Stimulated activated CD4-positive, alpha-beta T cell treated with anti-CD3 and anti-CD28 coated beads, Interleukin-4, amount 100 ng/mL, for 4 hours (primary cell): ENCODE measurements around the gene DOCK2.

Experiments used
- DNase-seq, 2 experiments: peaks; one replicate each; pipeline ENCODE4 v3.0.0-alpha.2; 2020

Gene DOCK2

DNA sequence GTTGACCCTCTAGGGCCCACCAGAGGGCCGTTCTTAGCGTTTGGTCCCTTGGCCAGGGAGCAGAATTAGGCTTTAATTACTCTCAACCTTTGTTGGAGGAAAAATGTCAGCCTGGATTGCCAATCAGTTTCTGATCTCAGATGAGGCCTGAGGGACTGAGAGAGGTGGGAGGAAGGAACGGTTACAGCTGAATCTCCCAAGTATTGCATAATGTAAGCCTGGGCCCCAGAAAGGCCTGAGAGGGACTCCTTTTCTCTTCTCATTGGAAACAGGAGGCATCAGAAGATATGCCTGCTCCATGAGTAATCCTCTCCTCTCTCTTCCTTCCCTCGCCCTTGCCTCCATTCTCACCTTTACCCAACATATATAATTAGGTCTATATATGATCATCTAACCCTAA is 237.5 kb downstream of the DOCK2 start:
- DNase-seq: no peak

DNA sequence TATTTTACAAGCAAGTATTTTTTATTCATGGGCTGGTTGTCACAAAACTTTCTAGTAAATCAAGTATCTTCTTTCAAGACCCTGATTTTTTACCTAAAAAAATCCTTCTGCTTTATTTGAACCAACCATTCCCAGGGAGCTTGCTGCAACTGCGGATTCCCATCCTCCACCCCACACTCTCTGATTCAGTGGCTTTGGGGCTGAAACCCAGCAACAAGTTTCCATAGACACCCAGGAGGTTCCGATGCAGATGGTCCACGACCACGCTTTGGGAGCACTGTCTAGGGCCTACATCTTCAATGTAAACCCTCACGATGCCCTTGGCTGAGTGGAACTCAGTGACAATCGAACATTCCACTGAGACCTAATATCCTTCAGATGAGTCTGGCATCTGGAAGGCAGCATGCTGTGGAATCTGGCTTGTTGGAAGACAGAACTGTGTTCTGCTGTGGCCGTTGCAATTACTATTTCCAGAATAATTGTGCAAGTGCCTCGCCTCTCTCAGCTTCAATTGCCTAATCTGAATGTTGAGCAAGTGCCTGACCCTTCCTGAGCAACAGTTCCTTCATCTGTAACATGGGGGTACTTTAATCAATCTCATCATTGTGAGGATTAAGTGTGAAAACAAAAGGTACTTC is 238.1 kb downstream of the DOCK2 start:
- DNase-seq: no peak

DNA sequence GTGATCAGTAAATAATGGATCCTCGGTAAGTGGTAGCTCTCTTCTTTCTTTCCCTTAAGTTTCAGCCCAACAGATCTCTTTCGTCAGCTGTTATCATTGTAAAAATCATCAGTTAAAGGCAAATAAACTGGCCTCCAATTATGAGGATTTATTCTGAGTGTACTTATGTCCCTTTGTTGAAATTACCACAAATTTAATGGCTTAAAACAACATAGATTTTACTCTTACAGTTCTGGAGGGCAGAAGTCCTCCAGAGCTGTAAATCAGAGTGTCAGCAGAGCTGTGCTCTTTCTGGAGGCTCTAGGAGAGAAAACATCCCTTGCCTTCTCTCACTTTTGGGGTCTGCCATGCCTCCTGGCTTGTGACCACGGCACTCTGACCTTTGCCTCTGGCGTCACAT is 238.7 kb downstream of the DOCK2 start:
- no peak for DNase-seq

DNA sequence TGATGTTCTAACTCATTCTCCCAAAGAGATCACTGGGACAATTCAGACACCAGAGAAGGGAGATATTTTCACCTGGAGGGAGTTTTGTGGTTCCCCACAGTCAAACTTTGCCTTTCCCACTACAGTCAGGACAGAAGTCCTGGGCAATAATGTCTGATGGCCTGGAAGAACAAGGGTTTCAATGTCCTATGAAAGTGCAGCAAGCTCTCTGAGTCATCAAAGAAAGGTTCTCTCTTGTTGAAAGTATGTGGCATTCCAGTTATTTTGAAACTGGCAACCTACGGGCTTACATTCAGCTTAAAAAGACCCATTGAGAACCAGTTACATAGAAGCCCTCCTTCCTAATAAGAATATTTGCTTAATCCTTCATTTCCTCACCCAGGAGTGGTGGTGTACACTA is 239.3 kb downstream of the DOCK2 start:
- DNase-seq: no peak

DNA sequence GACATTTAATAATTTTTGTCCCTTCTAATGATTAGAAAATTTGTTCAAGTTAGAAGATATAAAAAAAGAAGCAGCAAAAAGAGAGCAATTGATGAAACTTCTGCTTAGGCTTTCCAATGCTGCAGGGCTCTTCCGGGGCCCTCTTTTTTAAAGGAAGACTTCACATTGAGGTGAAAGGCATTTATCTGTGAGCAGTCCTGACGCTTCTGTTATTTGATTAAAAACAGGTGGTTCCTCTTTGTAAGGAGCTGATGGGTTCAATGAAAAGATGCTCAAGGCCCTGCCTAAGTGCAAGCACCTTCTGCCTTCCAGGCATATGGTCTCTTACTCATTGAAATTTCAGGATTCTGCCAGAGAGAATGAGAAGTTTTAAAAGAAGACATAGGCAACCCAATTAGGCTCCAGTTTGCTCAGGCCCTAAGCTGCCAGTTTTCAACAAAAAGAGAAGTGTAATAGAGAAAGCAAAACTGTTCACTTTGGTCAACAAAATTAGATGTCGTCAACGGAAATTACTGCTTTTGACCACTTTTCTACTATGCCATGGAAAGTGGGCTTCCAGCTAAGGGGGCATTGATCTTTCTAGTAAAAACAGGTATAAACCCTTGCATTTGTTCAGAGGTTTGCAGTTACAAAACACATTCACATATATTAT is 243.1 kb downstream of the DOCK2 start:
- no peak for DNase-seq

DNA sequence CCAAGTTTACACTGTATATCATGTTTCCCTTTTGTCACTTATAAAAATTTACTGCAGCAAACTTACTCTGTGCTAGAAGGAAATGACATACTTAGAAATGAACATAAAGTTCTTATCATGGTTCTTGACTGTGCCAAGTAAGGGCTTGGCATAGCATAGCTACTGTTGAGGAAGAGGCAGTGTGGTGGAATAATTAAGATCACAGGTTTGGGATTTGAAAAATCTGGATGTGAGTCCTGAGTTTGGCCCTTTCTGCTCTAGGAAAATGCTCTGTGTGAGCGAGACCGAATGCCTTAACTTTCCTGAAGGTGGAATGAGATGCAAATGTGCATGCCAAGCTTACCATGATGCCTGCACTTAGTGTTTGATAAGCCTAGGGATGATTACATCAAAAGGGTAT is 243.7 kb downstream of the DOCK2 start:
- DNase-seq: no peak

DNA sequence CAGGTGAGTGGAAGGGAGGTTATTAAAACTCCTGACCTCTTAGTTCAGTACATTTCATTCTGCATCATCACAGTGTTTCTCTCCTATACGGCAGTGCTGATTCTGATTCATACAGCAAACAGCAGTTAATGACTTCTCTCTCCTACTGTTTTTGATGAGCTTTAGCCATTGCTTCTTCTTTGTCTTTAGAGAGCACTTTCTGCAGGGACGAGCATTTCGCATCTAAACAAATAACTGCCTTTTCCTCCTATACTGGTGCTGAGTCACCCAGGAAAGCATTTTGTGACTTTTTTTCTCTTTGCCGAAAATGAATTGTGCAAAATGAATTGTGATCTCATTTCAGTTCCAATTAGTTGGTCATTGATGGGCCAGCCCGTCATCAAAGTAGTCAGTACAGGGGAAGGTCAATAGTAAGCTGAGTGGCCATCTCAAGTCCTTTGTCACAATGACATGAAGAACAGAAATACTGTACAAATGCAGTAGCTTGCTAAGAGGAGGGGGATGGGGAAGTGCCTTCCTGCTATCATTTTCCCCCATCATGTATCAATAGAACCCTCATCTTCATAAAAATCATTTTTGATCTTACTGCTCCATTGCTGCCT is 244.7 kb downstream of the DOCK2 start:
- DNase-seq: no peak

DNA sequence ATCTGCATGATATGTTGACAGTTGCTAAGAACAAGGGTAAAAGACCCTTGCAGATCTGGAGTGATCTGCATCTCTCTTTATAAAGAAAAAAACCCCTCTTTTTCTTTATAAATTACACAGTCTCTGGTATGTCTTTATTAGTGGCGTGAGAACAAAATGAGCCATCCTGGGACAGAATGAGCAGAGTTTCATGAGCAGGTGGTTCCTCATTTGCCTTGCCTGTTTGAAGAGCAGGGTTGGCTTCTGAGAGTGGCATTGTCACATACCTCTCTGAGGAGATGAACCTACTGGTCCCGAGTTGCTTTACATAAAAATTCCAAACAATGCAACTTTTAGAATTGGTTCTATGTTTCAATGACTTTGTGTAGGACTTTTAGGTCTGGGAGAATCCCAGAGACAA is 249.0 kb downstream of the DOCK2 start:
- DNase-seq: no peak

DNA sequence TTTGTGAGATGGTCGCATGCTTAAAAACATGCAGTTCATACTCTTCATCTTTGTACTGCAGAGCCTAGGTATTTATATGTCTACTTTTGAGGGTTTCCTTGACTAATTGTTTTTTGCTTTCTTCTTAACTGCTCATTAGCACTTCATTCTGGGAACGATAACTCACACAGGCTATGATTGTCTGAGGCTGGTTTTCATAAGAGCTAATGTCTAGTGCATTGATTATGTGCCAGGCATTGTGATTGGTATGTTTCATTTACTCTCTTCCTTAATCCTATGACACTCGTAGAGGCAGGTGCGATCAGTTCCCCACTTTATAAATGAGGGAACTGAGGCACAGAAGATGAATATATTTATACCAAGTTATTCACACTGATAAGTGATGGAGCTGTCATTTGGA is 249.6 kb downstream of the DOCK2 start:
- DNase-seq: no peak

DNA sequence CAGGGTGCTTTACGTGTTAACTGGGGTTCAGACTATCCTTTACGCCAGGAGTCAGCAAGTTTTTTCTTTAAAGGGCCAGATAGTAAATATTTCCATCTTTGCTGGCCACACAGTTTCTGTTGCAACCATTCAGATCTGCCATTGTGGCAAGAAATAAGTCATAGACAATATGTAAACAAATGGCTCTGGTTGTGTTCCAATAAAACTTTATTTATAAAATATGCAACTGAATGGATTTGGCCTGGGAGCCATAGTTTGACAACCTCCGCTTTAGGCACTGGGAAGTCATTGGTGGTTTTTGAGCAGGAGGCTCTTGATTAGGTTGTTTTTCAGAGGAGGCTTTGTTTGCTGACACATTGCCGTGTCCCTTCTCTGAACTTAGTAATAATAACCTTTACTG is 252.5 kb downstream of the DOCK2 start:
- no peak for DNase-seq

DNA sequence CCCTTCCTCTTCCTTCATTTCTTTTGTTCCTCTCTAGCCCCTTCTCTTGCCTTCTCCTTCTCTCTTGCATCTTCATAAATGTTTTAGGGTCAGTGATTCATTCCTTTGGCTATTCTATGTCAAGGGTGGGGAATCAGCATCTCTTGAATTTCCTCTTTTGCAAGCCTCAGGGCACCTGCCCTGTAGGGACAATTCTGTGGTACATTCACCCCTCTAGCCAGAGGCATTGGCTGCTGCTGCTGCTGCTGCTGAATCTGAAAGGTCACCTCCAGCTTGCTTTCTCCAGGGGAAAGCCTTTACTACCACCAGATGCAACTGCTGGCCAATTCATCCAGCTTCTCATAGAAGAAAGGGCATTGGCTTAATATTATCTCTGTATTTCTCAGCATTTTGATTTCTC is 255.9 kb downstream of the DOCK2 start:
- DNase-seq: no peak

DNA sequence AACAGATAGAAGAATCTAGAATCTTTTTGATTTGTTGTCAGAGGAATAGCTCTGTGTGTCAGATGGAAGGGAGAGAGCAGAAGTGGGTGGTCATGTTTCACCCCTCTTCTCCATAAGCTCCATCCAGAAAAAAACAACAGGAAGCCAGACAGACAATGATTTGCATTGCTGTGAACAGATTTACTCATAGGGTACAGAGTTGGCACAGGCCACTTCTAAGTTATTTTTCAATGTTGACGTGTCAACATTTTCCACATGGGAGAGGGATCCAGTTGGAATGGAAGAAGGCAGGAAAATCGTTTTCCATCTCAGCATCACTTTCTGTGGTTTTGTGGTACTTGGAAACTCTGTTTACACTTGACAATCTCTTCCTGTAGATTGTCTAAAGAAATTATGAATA is 256.5 kb downstream of the DOCK2 start:
- DNase-seq: no peak

DNA sequence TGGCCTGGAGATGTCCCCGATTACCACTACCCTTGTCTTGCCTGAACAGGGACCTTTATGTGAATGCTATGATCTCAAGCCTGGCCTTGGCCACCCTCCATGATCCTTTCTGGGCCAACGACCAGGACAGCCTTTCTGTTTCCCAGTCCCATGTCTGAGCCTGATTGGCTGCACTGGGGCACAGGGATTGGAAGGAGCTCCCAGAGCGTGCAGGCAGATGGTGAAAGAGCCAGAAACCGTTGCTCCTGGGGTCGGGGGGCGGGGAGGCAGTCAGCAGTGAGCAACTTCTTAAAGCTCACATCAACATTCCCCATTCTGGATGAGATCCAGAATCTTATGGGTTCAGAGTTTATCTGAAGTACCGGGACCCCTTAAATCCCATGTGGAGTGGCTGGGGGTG is 258.9 kb downstream of the DOCK2 start:
- DNase-seq: no peak

DNA sequence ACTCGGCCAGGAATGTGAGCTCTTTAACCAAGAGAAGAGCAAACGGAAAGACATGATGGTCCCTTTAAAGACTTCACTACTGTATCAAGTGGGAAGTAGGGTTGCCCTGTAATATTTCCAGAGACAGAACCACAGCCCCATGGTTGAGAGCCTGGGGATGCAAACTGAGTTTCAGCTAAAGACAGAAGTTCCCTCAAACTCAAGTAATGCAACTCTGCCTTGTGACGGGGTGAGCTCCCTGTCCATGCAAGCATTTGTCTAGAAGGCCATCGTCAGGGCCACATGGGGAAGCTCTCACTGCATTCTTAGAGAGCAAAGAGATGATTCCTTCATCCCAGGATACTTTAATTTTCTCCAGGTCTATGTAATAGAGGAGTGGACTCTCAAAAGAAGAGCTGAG is 260.4 kb downstream of the DOCK2 start:
- no peak for DNase-seq

DNA sequence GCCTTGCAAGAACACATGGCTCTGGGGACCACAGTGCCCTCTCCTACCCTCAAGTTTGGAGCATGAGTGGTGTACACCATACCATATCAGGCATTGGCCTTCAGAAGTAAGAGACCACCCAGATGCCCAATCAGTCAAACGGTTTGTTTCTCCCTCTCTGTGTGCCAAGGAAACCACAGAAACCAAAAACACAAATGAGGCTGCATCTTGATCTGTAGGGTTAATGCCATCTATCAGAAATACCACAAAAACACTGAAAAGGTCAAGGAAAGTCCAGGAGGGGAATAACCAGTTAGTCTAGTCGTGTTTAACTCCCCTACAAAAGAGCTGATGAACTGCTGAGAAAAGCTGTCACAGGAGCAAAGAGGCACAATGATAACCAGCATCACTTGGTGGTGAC is 264.8 kb downstream of the DOCK2 start:
- DNase-seq: no peak

DNA sequence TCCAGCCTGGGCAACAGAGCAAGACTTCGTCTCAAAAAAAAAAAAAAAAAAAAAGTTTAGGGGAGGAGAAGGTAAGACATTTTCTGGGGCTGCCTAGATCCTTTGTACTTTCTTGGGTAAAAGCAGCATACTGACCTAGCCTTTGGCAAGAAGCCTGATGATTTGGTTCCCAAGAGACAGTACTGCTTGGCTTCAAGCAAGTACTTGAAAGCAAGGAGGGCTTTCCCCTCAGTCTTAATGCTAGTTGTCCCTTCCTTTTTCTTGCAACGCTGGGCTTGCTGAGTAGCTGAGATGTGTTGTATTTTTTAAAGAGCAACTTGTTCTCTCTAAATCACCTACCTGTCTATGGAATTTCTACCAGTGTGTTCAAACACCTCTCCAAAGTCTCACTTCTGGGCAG is 267.0 kb downstream of the DOCK2 start:
- no peak for DNase-seq

DNA sequence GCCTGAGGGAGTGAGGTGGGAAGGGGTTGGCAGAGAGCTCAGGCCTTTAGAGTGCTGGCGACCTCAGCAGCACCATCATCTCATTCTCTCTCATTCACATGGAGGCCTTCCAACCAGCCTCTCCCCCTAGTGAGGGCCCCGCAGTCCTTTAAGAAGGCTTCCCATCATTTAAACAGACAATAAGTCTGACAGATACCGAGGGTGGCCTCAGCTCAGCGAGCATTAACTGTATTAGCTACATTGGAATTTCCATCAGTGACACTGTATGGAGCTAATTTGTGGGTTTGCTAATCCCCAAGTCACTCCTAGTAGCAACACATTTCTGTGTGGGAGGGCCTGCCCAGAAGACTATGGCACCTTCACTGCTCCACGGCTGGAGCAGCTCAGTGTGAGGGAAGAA is 267.4 kb downstream of the DOCK2 start:
- no peak for DNase-seq

DNA sequence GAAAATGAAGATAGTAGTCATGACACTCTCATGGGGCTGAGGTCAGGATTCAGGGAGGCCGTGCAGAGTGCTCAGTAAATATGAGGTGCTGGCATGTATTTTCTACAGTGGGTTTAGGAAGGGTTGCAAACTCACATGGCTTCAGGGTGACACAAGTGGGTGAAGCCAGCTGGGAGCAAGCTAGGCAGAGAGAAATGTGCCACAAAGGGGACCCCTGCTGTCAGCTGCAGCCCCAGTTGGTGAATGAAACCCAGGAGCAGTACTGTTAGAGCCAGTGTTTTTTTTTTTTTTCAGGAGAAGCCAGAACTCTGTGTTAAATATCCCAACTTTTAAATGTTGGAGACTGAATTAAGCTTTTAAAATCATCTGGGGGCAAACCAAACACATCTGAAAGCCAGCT is 267.9 kb downstream of the DOCK2 start:
- no peak for DNase-seq

DNA sequence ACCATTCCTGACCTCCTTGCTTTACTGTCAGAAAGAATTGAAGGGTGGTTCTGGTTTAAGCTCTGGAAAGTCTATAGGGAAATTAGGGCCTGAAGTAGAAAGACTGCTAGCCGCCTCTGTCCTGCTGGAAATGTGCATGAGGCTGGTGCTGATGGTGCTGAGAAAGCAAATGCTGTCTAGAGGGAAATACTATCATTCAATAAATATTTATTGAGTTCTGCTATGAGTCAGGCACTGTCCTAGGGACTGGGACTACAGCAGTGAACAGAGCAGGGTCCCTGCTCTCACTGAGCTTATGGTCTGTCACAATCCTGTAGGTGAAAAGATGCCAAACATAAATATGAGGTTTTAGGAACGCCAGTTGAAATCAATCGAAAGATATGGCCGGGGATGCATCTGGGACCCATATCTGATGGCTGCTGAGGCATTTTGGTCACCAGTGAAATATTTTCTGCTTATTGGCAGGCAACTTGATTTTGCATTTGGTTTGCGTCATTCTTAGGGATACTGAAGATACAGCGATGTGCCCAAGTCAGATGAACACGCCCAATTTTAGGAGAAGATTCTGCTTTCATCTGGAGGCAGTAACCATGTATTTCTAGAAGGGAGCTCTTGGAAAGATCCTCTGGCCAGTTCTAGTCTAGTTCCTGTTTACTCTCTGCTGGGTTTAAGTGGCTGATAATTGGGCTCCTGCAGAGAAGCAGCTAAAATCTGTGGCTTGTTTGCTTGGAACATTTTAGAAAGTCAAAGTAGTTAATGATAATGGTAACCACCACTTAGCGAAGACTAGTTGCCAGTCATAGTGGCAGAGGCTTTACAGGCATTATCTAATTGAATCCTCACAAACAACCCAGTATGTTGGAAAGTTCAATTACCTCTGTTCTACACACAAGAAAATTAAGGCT is 269.9 kb downstream of the DOCK2 start:
- DNase-seq: no peak

DNA sequence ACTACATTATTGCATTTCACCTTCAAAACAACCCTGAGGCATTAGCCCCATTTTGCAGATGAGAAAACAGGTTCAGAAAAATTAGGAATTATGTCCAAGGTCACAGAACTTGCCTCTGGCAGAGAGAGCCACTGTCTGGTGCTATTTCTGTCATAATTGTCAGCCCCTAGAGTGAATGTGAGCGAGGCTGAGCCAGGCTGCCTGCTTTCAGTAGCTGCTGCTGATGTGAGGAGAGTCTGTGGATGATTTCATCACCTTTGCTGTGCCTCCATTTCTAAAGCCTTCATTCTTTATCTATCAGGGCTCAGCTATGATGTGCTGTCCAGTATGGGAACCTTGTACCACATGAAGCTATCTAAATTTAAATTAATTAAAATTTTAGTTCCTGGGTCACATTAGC is 271.8 kb downstream of the DOCK2 start:
- no peak for DNase-seq

DNA sequence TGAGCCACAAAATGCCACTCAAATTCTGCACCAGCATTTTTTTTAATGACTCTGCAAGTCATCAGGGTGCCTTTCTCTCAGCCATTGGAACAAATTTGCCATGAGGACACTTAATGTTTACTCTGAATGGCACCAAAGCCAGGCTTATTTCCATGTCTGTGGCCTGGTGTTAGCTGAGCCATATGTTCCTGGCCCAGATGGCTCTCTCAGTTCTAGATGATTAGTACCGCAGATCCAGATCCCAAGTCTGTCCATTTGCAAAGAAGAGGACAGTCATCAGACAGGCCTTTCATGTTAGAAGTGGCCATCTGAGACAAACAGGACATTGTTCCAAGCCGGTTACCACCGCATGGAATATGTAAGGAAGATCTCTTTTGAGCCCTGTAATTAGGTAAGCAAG is 272.9 kb downstream of the DOCK2 start:
- DNase-seq: no peak

DNA sequence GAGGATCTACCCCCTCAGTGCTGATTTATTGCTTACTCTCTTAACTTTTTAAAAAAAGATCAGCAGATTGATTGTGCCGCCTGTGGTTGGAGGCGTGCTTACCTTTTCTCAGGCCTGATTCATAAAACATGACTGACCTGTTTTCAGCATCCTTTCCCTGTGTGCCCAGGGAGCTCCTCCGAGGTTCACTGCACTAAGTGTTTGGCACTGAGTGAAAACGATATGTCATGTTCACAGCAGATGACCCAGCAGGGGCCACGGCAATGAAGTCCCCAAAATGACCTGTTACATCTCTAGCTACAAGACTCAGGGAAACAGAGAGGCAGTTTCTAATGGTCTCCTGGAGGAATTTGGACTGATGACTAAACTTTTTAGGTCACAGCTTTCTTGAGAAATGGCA is 273.3 kb downstream of the DOCK2 start:
- DNase-seq: no peak

DNA sequence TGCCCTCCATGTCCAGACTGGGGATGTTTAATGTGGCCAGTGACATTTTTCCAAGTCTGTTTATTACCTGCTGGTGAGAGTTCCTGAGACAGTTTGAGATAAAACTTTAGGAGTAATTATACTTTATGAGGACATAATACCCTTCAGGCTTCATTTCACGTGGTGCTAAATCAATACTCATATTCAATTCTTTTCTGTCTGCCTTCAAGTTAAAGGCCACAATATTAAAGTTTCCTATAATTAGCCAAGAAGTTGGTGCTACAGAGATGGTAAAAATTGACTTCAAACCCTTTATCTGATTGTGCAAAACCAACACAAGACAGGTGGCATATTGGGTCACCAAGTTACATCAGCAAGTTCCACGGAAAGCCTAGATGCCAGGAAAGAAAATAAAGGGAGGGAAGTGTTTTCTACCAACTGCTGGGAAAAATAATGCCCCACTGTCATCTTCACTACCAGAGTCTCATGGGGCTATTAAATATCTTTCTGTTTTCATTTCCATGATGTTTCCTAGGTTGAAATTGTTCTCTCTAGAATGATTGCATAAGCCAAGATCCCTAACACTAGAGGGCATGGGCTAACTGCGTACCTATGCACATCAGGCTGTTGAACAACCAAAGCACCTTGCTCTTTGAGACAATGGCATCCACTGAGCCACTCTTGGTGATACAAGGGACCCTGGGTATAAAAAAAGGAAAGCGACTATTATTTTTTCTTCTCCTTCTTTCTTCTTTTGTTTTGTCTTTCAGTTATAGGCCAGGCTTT is 274.6 kb downstream of the DOCK2 start:
- no peak for DNase-seq
